ENCODE results near the gene RNF215. TPM values are rescaled to one million over a fixed set of nuclear protein-coding genes. Genes with fewer than 3 reads are reported as not detected.

The RNF215 gene
- total and polyA plus RNA-seq, 8 donors, result 14.6 to 27.5 (median 23.2) TPM

- ATAC-seq, result no peak
- peaks cover 0 to 38% of the 10 kb centered on the region in 2 donors for H3K36me3 ChIP-seq
- H3K4me1 ChIP-seq, result peaks cover 1 to 5% of the 10 kb centered on the region in 2 donors
- H3K27ac ChIP-seq, result no peak overlapping the region
- no peak overlapping the region for H3K4me3 ChIP-seq
- intact Hi-C loops (cut with DNase I), result loop anchor here (10.0 kb wide), 2 partner anchors 96 to 116 kb away; partner anchors contain the start of genes CASTOR1 (in 1 of the 2) and OSM (in 1 of the 2)
- no peaks in the 10 kb centered on the region for H3K9me3 ChIP-seq
- DNase-seq, result peak in 1 of 4 donors; percentile 51
- TF ChIP-seq, protein P1, sequence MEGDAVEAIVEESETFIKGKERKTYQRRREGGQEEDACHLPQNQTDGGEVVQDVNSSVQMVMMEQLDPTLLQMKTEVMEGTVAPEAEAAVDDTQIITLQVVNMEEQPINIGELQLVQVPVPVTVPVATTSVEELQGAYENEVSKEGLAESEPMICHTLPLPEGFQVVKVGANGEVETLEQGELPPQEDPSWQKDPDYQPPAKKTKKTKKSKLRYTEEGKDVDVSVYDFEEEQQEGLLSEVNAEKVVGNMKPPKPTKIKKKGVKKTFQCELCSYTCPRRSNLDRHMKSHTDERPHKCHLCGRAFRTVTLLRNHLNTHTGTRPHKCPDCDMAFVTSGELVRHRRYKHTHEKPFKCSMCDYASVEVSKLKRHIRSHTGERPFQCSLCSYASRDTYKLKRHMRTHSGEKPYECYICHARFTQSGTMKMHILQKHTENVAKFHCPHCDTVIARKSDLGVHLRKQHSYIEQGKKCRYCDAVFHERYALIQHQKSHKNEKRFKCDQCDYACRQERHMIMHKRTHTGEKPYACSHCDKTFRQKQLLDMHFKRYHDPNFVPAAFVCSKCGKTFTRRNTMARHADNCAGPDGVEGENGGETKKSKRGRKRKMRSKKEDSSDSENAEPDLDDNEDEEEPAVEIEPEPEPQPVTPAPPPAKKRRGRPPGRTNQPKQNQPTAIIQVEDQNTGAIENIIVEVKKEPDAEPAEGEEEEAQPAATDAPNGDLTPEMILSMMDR (IDR thresholded peaks at IDR 0.05), result no peak
- no peaks in the 10 kb centered on the region for H3K27me3 ChIP-seq
Measured at GRCh38 chr22:30381264-30381663, 5.9 kb downstream of the RNF215 start.

- TF ChIP-seq, protein P1 (IDR thresholded peaks at IDR 0.05), result no peak
- no peak overlapping the region for H3K4me3 ChIP-seq
- no peak for ATAC-seq
- no peak overlapping the region for H3K27ac ChIP-seq
- H3K36me3 ChIP-seq, result peaks cover 0 to 38% of the 10 kb centered on the region in 2 donors
- H3K4me1 ChIP-seq, result no peaks in the 10 kb centered on the region
- no peaks in the 10 kb centered on the region for H3K9me3 ChIP-seq
- H3K27me3 ChIP-seq, result no peaks in the 10 kb centered on the region
- DNase-seq, result peak in 1 of 4 donors; percentile 51
- intact Hi-C loops (cut with DNase I), result loop anchor here (10.0 kb wide), 2 partner anchors 95 to 115 kb away; partner anchors contain the start of genes CASTOR1 (in 1 of the 2) and OSM (in 1 of the 2)
Measured at GRCh38 chr22:30380011-30380410, 7.2 kb downstream of the RNF215 start.

DNA sequence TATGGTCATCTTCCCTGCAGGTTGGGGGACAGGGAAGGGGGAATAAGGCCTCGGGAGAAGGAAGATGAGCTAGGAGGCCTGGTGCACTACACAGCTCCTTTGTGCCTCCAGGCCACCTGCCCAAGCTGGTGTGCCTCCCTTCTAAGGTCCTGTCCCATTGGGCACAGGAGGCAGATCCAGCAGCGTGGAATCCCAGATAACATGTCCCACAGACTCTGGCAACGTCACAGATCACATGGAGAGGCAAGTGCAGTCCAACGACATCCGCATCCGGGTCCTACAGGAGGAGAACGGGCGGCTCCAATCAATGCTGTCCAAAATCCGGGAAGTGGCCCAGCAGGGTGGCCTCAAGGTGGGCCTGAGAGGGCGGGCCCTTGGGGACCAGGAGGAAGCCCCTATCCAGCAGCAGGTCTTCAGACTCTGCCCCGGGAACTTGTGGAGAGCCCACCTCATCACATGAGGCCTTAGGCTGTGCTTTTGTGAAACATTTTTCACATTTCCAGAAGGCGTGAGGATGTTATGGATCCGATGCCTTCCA is 11.8 kb downstream of the RNF215 start:
- no peaks in the 10 kb centered on the region for H3K9me3 ChIP-seq
- no peaks in the 10 kb centered on the region for H3K27me3 ChIP-seq
- H3K36me3 ChIP-seq, result peaks cover 0 to 20% of the 10 kb centered on the region in 2 donors
- intact Hi-C loops (cut with DNase I), result no loop called here
- DNase-seq (no peak), ATAC-seq (no peak)
- H3K4me3 ChIP-seq, result no peak overlapping the region
- H3K4me1 ChIP-seq, result peaks cover 0 to 16% of the 10 kb centered on the region in 2 donors
- TF ChIP-seq, protein P1 (IDR thresholded peaks at IDR 0.05), result no peak
- no peak overlapping the region for H3K27ac ChIP-seq

DNA sequence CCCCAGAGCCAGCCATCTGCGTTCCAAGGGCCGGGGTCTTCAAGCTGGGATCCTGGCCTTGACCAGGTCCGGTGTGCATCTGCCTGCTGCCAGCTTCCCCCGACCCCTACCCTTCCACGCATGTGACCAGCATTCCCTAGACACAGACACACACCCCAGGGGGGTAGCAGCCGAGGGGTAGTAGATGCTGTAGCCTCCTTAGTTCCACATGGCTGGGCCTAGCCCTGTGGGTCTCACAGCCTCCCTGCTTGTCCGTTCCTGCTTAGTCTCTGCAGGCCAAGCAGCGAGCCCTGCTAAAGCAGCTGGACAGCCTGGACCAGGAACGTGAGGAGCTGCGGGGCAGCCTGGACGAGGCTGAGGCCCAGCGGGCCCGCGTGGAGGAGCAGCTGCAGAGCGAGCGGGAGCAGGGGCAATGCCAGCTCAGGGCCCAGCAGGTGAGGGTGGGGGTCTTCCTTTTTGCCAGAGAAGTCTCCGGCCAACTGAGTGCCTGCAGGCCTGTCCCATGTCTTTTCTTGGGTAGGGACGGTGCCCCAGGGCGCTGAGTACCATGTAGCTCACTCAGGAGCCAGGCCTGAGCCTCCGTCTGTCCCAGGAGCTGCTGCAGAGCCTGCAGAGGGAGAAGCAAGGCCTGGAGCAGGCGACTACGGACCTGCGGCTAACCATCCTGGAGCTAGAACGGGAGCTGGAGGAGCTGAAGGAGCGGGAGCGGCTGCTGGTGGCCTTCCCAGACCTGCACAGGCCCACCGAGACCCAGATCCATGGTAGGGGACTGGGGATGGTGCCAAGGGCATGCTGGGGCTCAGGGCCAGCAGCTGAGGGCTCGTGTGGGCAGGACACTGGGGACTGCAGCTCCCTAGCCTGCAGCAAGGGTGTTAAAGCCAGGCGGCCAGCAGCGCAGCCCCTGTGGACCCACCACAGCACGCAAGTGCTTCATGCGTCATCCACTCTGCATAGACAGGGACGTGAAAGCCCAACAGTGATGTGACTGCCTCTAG is 13.6 kb downstream of the RNF215 start:
- no peaks in the 10 kb centered on the region for H3K27me3 ChIP-seq
- no peak for ATAC-seq
- H3K27ac ChIP-seq, result peak overlapping the region in 1 of 2 donors; percentile 69

More for the DNA sequence above, 13.6 kb downstream of the RNF215 start:
- Histone ChIP-seq H3K9me3 (no peaks in the 10 kb centered on the region), H3K4me1 (peaks cover 0 to 16% of the 10 kb centered on the region in 2 donors), H3K4me3 (no peak overlapping the region), H3K36me3 (peaks cover 0 to 9% of the 10 kb centered on the region in 2 donors)
- intact Hi-C loops (cut with DNase I), result no loop called here
- TF ChIP-seq, protein P1 (IDR thresholded peaks at IDR 0.05), result no peak
- DNase-seq, result peak in 1 of 4 donors; percentile 55

Data from left lung (tissue), 10 donors.